Neural crest cell (in vitro differentiated cells): ENCODE measurements around the gene SBNO1. TPM values are rescaled to one million over a fixed set of nuclear protein-coding genes. Genes with fewer than 3 reads are reported as not detected.
A peak's percentile ranks its signal among the peaks of the same experiment; 100 is the strongest.

Experiments
- DNase-seq: peaks from one replicate; pipeline ENCODE4 v3.0.0; 2021; ENCODE audit warnings: low read depth, mixed read lengths, low spot score
- H3K27ac Mint-ChIP-seq: one replicate; pipeline ENCODE4 v1.8.0; 2021; ENCODE audit warnings: mild to moderate bottlenecking, mixed read lengths; ENCODE audit not compliant: unreplicated experiment
- H3K27me3 Mint-ChIP-seq: 2 replicates; pipeline ENCODE4 v1.8.0; 2021; ENCODE audit warnings: low read depth, mild to moderate bottlenecking, mixed read lengths
- H3K36me3 Mint-ChIP-seq: 2 replicates; pipeline ENCODE4 v1.8.0; 2021; ENCODE audit warnings: low read depth, mild to moderate bottlenecking, mixed read lengths
- H3K4me1 Mint-ChIP-seq: 2 replicates; pipeline ENCODE4 v1.8.0; 2021; ENCODE audit warnings: mixed read lengths
- H3K4me3 Mint-ChIP-seq: one replicate; pipeline ENCODE4 v1.8.0; 2021; ENCODE audit warnings: mild to moderate bottlenecking, mixed read lengths
- H3K9me3 Mint-ChIP-seq: 2 replicates; pipeline ENCODE4 v1.8.0; 2021; ENCODE audit warnings: mixed read lengths
- CTCF ChIP-seq: fragments of 200-600 bp; sonication (generic); conservative IDR thresholded peaks from 2 replicates; pipeline ENCODE4 v1.5.0; 2021; ENCODE audit warnings: antibody characterized with exemption, mild to moderate bottlenecking
- total RNA-seq: library from RNA; stranded (reverse); gene quantifications from 2 replicates; pipeline ENCODE4 v1.2.1, GENCODE V29; 2021

Gene SBNO1
- total RNA-seq, 1 donor from 2014 or later = 43.2 TPM

GRCh38 chr12:123283461-123283860 lies 81.2 kb downstream of the SBNO1 start:
- no peaks in the 10 kb centered on the region for H3K9me3 Mint-ChIP-seq
- DNase-seq = no peak
- no peaks in the 10 kb centered on the region for H3K27me3 Mint-ChIP-seq
- no peak for TF ChIP-seq CTCF
- no peaks in the 10 kb centered on the region for H3K4me1 Mint-ChIP-seq
- H3K27ac Mint-ChIP-seq = no peak overlapping the region
- H3K36me3 Mint-ChIP-seq = no peaks in the 10 kb centered on the region
- H3K4me3 Mint-ChIP-seq = no peak overlapping the region

- Mint-ChIP-seq H3K27ac (no peak overlapping the region), H3K4me3 (no peak overlapping the region), H3K4me1 (no peaks in the 10 kb centered on the region), H3K9me3 (peaks cover 2% of the 10 kb centered on the region), H3K36me3 (no peaks in the 10 kb centered on the region), H3K27me3 (no peaks in the 10 kb centered on the region)
- no peak for TF ChIP-seq CTCF
- no peak for DNase-seq
Measured at GRCh38 chr12:123282111-123282510, 82.5 kb downstream of the SBNO1 start.

- H3K36me3 Mint-ChIP-seq = no peaks in the 10 kb centered on the region
- DNase-seq = no peak
- H3K27ac Mint-ChIP-seq = no peak overlapping the region
- no peaks in the 10 kb centered on the region for H3K4me1 Mint-ChIP-seq
- H3K4me3 Mint-ChIP-seq = peak overlapping the region; percentile 34
- H3K27me3 Mint-ChIP-seq = no peaks in the 10 kb centered on the region
- peaks cover 2% of the 10 kb centered on the region for H3K9me3 Mint-ChIP-seq
- no peak for TF ChIP-seq CTCF
Measured at GRCh38 chr12:123280971-123281370, 83.7 kb downstream of the SBNO1 start.

- Mint-ChIP-seq H3K4me3 (peak overlapping the region; percentile 52), H3K4me1 (peaks cover 4% of the 10 kb centered on the region), H3K27me3 (peaks cover 3% of the 10 kb centered on the region), H3K9me3 (peaks cover 2% of the 10 kb centered on the region), H3K27ac (no peak overlapping the region), H3K36me3 (peaks cover 3% of the 10 kb centered on the region)
- DNase-seq = no peak
- TF ChIP-seq CTCF = no peak
Measured at GRCh38 chr12:123278101-123278627, 86.5 kb downstream of the SBNO1 start.

GRCh38 chr12:123273166-123273565 lies 91.5 kb downstream of the SBNO1 start:
- no peak for TF ChIP-seq CTCF
- Mint-ChIP-seq H3K27ac (peak overlapping the region; percentile 84), H3K4me1 (peaks cover 31% of the 10 kb centered on the region), H3K4me3 (peak overlapping the region; percentile 94), H3K9me3 (peaks cover 2% of the 10 kb centered on the region), H3K27me3 (peaks cover 16% of the 10 kb centered on the region), H3K36me3 (peaks cover 9% of the 10 kb centered on the region)
- no peak for DNase-seq
